Uterus (tissue), 2 donors: Measurements from ENCODE around the gene PRKN.

Experiments
- CTCF ChIP-seq, 4 experiments: fragments of 200-600 bp in 2 of 4; fragments of 450-650 bp in 2 of 4; sonication (generic) in 2 of 4; IDR thresholded peaks; one replicate each; pipeline ENCODE4 v1.5.1; 2016 to 2019; ENCODE audit warnings: antibody characterized with exemption in 4 of 4, mild to moderate bottlenecking in 2 of 4, moderate library complexity in 1 of 4
- POLR2A ChIP-seq, 2 donors: fragments of 450-650 bp; IDR thresholded peaks; one replicate each; pipeline ENCODE4 v1.6.1; 2016; ENCODE audit warnings: antibody characterized with exemption in 2 of 2, mild to moderate bottlenecking in 1 of 2, moderate library complexity in 1 of 2

GRCh38 chr6:162264581-162264980 is 463.0 kb downstream of the PRKN start:
- TF ChIP-seq CTCF (IDR thresholded peaks at IDR 0.05) (no peak), POLR2A (IDR thresholded peaks at IDR 0.05) (no peak)
